H1 (cell line): ENCODE data around the gene SEC61G. TPM values are rescaled to one million over a fixed set of nuclear protein-coding genes. Genes with fewer than 3 reads are reported as not detected.
A peak's percentile ranks its signal among the peaks of the same experiment; 100 is the strongest.

Source experiments
- CTCF ChIA-PET: fragments of 300-600 bp; sonication (Branson Sonifier 250); formaldehyde crosslinking; loops from one replicate; lab custom pipeline; 2021; ENCODE audit not compliant: partially characterized antibody; lab: Charles Lee
- POLR2A ChIA-PET: fragments of 300-600 bp; sonication (Branson Sonifier 250); formaldehyde crosslinking; loops from one replicate; lab custom pipeline; 2021; ENCODE audit warnings: inconsistent platforms; ENCODE audit not compliant: partially characterized antibody; lab: Charles Lee
- DNase-seq, 2 experiments: peaks; one replicate each; pipeline versions ENCODE4 v3.0.0 to v3.0.0-alpha.2; 2010 to 2022; ENCODE audit warnings: low spot score in 2 of 2, low read depth in 1 of 2, mixed read lengths in 1 of 2
- FAIRE-seq: peaks from 2 replicates; lab custom pipeline; 2011; peaks lifted over from hg19 to GRCh38; lab: Jason Lieb, UNC
- H2AFZ ChIP-seq: 2 replicates; pipeline ENCODE4 v1.8.1; 2012; ENCODE audit warnings: low read length, inconsistent platforms
- H2AK5ac ChIP-seq: 2 replicates; pipeline ENCODE4 v1.6.1; 2013; ENCODE audit warnings: low read depth, low read length
- H2BK120ac ChIP-seq: replicated peaks from 2 replicates; pipeline ENCODE3; 2013; ENCODE audit warnings: low read depth, low read length, inconsistent platforms
- H2BK12ac ChIP-seq: 2 replicates; pipeline ENCODE4 v1.6.1; 2013; ENCODE audit warnings: low read depth, low read length
- H2BK15ac ChIP-seq: 2 replicates; pipeline ENCODE4 v1.6.1; 2013; ENCODE audit warnings: low read length
- H2BK20ac ChIP-seq: 2 replicates; pipeline ENCODE4 v1.6.1; 2013; ENCODE audit warnings: low read length
- H2BK5ac ChIP-seq: 2 replicates; pipeline ENCODE4 v1.6.1; 2013; ENCODE audit warnings: low read depth, low read length
- H3K14ac ChIP-seq: 2 replicates; pipeline ENCODE4 v1.6.1; 2013; ENCODE audit warnings: inconsistent platforms; ENCODE audit not compliant: insufficient read length
- H3K18ac ChIP-seq: 2 replicates; pipeline ENCODE4 v1.6.1; 2013; ENCODE audit warnings: low read length; ENCODE audit errors: extremely low read depth
- H3K23ac ChIP-seq: 2 replicates; pipeline ENCODE4 v1.6.1; 2013; ENCODE audit warnings: inconsistent platforms; ENCODE audit not compliant: insufficient read length
- H3K23me2 ChIP-seq: 2 replicates; pipeline ENCODE4 v1.6.1; 2013; ENCODE audit warnings: low read depth, low read length
- H3K27ac ChIP-seq: 2 replicates; pipeline ENCODE4 v1.6.1; 2011; ENCODE audit warnings: low read depth, low read length, inconsistent platforms
- H3K27me3 ChIP-seq, 4 experiments: replicated peaks in 1 of 4; 1 replicate in 1 of 4; 2 replicates in 3 of 4; pipeline versions ENCODE4 v1.6.1 to v1.8.1; 2011 to 2013; ENCODE audit warnings: low read length in 3 of 4, mild to moderate bottlenecking in 3 of 4, inconsistent platforms in 2 of 4, mixed read lengths in 2 of 4, moderate library complexity in 1 of 4; ENCODE audit not compliant: control insufficient read depth in 3 of 4, insufficient read depth in 3 of 4; ENCODE audit errors: extremely low read depth in 1 of 4
- H3K36me3 ChIP-seq, 4 experiments: 2 replicates each; pipeline versions ENCODE4 v1.6.1 to v1.8.1; 2011 to 2013; ENCODE audit warnings: mild to moderate bottlenecking in 4 of 4, low read length in 3 of 4, moderate library complexity in 2 of 4, control low read depth in 1 of 4, inconsistent platforms in 1 of 4; ENCODE audit not compliant: insufficient read depth in 4 of 4, control insufficient read depth in 2 of 4
- H3K4ac ChIP-seq: replicated peaks from 2 replicates; pipeline ENCODE3; 2013; ENCODE audit warnings: low read length, low read depth, mixed read lengths, inconsistent platforms; ENCODE audit not compliant: insufficient read length
- H3K4me1 ChIP-seq, 4 experiments: replicated peaks in 1 of 4; 1 replicate in 1 of 4; 2 replicates in 3 of 4; pipeline versions ENCODE4 v1.6.1 to v1.8.1; 2011 to 2013; ENCODE audit warnings: low read length in 3 of 4, inconsistent platforms in 2 of 4, mixed read lengths in 1 of 4; ENCODE audit not compliant: insufficient read depth in 4 of 4, control insufficient read depth in 3 of 4
- H3K4me2 ChIP-seq, 2 experiments: 2 replicates each; pipeline versions ENCODE4 v1.6.1 to v1.8.1; 2011 to 2013; ENCODE audit warnings: low read depth in 2 of 2, low read length in 2 of 2, control low read depth in 1 of 2, inconsistent platforms in 1 of 2, mild to moderate bottlenecking in 1 of 2; ENCODE audit not compliant: insufficient read depth in 1 of 2
- H3K4me3 ChIP-seq, 4 experiments: fragments of 200-600, 300-600 bp in 1 of 4; sonication (generic), shearing (Covaris generic), sonication (Bioruptor Twin) in 1 of 4; 2 replicates each; pipeline versions ENCODE4 v1.5.1 to v1.8.1; 2011 to 2016; ENCODE audit warnings: low read length in 4 of 4, low read depth in 3 of 4, control low read depth in 2 of 4, inconsistent platforms in 2 of 4, mild to moderate bottlenecking in 2 of 4, mixed read lengths in 1 of 4, moderate library complexity in 1 of 4; ENCODE audit not compliant: insufficient read depth in 2 of 4; ENCODE audit errors: extremely low read depth in 1 of 4
- H3K56ac ChIP-seq: replicated peaks from 2 replicates; pipeline ENCODE3; 2013; ENCODE audit warnings: low read depth, mild to moderate bottlenecking, mixed read lengths, low read length, inconsistent platforms; ENCODE audit not compliant: insufficient read length
- H3K79me1 ChIP-seq: 2 replicates; pipeline ENCODE4 v1.6.1; 2013; ENCODE audit warnings: low read depth, low read length, control low read depth
- H3K79me2 ChIP-seq, 2 experiments: 2 replicates each; pipeline versions ENCODE4 v1.6.1 to v1.8.1; 2012 to 2013; ENCODE audit warnings: low read length in 2 of 2, mild to moderate bottlenecking in 2 of 2, inconsistent platforms in 1 of 2; ENCODE audit not compliant: insufficient read depth in 2 of 2, control insufficient read depth in 1 of 2
- H3K9ac ChIP-seq, 4 experiments: replicated peaks in 1 of 4; 1 replicate in 1 of 4; 2 replicates in 3 of 4; pipeline versions ENCODE4 v1.6.1 to v1.8.1; 2011 to 2013; ENCODE audit warnings: low read depth in 3 of 4, low read length in 3 of 4, control low read depth in 2 of 4, mild to moderate bottlenecking in 2 of 4, moderate library complexity in 2 of 4, inconsistent platforms in 1 of 4; ENCODE audit errors: extremely low read depth in 1 of 4
- H3K9me3 ChIP-seq, 2 experiments: 2 replicates each; pipeline versions ENCODE4 v1.6.1 to v1.8.1; 2012 to 2013; ENCODE audit warnings: mild to moderate bottlenecking in 2 of 2, moderate library complexity in 2 of 2, control low read depth in 1 of 2, inconsistent platforms in 1 of 2, low read depth in 1 of 2, low read length in 1 of 2, mixed read lengths in 1 of 2; ENCODE audit not compliant: insufficient read depth in 2 of 2
- H4K20me1 ChIP-seq, 2 experiments: replicated peaks in 1 of 2; 2 replicates each; pipeline versions ENCODE3 to v1.8.1; 2011 to 2013; ENCODE audit warnings: inconsistent platforms in 2 of 2, low read length in 2 of 2, mild to moderate bottlenecking in 1 of 2; ENCODE audit not compliant: insufficient read depth in 2 of 2, control insufficient read depth in 1 of 2
- H4K5ac ChIP-seq: 2 replicates; pipeline ENCODE4 v1.6.1; 2013; ENCODE audit warnings: low read length, low read depth, mixed read lengths, inconsistent platforms; ENCODE audit not compliant: insufficient read length
- H4K8ac ChIP-seq: 2 replicates; pipeline ENCODE4 v1.8.0; 2013; ENCODE audit warnings: mild to moderate bottlenecking, moderate library complexity, low read length, inconsistent platforms; ENCODE audit not compliant: insufficient read depth; ENCODE audit errors: extremely low read depth
- H4K91ac ChIP-seq: replicated peaks from 2 replicates; pipeline ENCODE3; 2013; ENCODE audit warnings: low read length, mixed read lengths, inconsistent platforms; ENCODE audit not compliant: insufficient read length
- BACH1 ChIP-seq: IDR thresholded peaks from 2 replicates; pipeline ENCODE4 v1.6.1; 2012; ENCODE audit warnings: low read length, improper control_type of control experiment
- BRCA1 ChIP-seq: IDR thresholded peaks from 2 replicates; pipeline ENCODE4 v1.6.1; 2012; ENCODE audit warnings: low read depth, low read length, improper control_type of control experiment
- CTCF ChIP-seq, 3 experiments: IDR thresholded peaks; 1 replicate in 2 of 3; 2 replicates in 1 of 3; pipeline versions ENCODE4 v1.5.1 to v1.6.1; 2011; ENCODE audit warnings: low read length in 3 of 3, mild to moderate bottlenecking in 3 of 3, inconsistent platforms in 2 of 3, low read depth in 1 of 3, moderate library complexity in 1 of 3; ENCODE audit not compliant: insufficient read depth in 1 of 3; ENCODE audit errors: control extremely low read depth in 1 of 3
- EP300 ChIP-seq, 2 experiments: IDR thresholded peaks; 1 replicate in 1 of 2; 2 replicates in 1 of 2; pipeline ENCODE4 v1.6.1; 2011 to 2012; ENCODE audit warnings: low read depth in 2 of 2, low read length in 2 of 2, mild to moderate bottlenecking in 2 of 2, borderline replicate concordance in 1 of 2, inconsistent platforms in 1 of 2, moderate library complexity in 1 of 2
- MAFK ChIP-seq: IDR thresholded peaks from 2 replicates; pipeline ENCODE4 v1.6.1; 2012; ENCODE audit warnings: low read depth, mild to moderate bottlenecking, improper control_type of control experiment, low read length
- MAX ChIP-seq: IDR thresholded peaks from 2 replicates; pipeline ENCODE4 v1.6.1; 2012; ENCODE audit warnings: inconsistent platforms
- TAF7 ChIP-seq: optimal IDR thresholded peaks from 2 replicates; pipeline ENCODE3; 2011; ENCODE audit warnings: low read depth, mild to moderate bottlenecking, inconsistent platforms, low read length, moderate library complexity, borderline replicate concordance
- TCF12 ChIP-seq: IDR thresholded peaks from 2 replicates; pipeline ENCODE4 v1.6.1; 2011; ENCODE audit warnings: low read depth, mild to moderate bottlenecking, low read length
- ZNF274 ChIP-seq: IDR thresholded peaks from 2 replicates; pipeline ENCODE4 v1.7.0; 2012; ENCODE audit warnings: low read length, borderline replicate concordance; ENCODE audit errors: extremely low read depth
- WGBS, 2 experiments: shearing (Covaris generic) in 1 of 2; methylation state at CpG; one replicate each; pipeline versions ENCODE4 v1.1.6 to v1.1.7; 2013 to 2015; ENCODE audit warnings: low lambda C conversion rate in 2 of 2, mixed read lengths in 2 of 2, inconsistent platforms in 1 of 2, low coverage in 1 of 2, missing lambda C conversion rate in 1 of 2; ENCODE audit not compliant: insufficient replicate concordance in 2 of 2, insufficient coverage in 1 of 2, insufficient read length in 1 of 2; ENCODE audit errors: extremely low coverage in 1 of 2, missing lambda C conversion rate in 1 of 2; 5-methylcytosine and 5-hydroxymethylcytosine counted together
- polyA plus RNA-seq, 7 experiments: library from polyadenylated mRNA; depleted of rRNA in 3 of 7; stranded (reverse) in 5 of 7; unstranded in 2 of 7; fragments of >200 nt in 5 of 7; fragments of 200-250 nt in 2 of 7; gene quantifications; 1 replicate in 5 of 7; 2 replicates in 1 of 7; 4 replicates in 1 of 7; pipeline versions ENCODE4 v1.2.1 to v1.2.3, GENCODE V29; 2011 to 2013; ENCODE audit warnings: missing spikeins in 2 of 7, mixed read lengths in 2 of 7
- total RNA-seq: library from RNA; stranded (reverse); fragmentation: NEBNext Ultra II Directional; extraction: Animal tissue kit (Norgen Biotek cat#: 25700); gene quantifications from 2 replicates; pipeline ENCODE4 v1.2.1, GENCODE V29; 2021

SEC61G gene
- total and polyA plus RNA-seq, 2 of the 8 experiments (the other 6 are each of a cell fraction or from before 2014, with no cell fraction given), result 142 to 274 TPM

- Histone ChIP-seq H3K4me3 (no peak overlapping the region), H2AK5ac (no peak overlapping the region), H2BK12ac (no peak overlapping the region), H3K27me3 (0 out of 7 replicates have a peak, but pooled peaks cover 0 to 3% (median 0%) of the 10 kb centered on the region in 4 experiments), H2BK5ac (no peak overlapping the region; the same call in 1 of the 2 replicates), H3K4me2 (no peak overlapping the region; a peak in 1 of 4 replicates), H3K9me3 (peaks cover 0 to 9% of the 10 kb centered on the region in 2 experiments; a peak in 2 of 4 replicates), H4K91ac (no peak overlapping the region), H3K4ac (no peak overlapping the region), H3K23me2 (no peaks in the 10 kb centered on the region), H2BK15ac (no peak overlapping the region), H4K20me1 (no peaks in the 10 kb centered on the region), H2BK20ac (peak overlapping the region; percentile 91; the same call in 1 of the 2 replicates), H4K5ac (no peak overlapping the region), H3K27ac (no peak overlapping the region), H3K18ac (no peak overlapping the region), H3K56ac (no peak overlapping the region), H2AFZ (no peak overlapping the region), H4K8ac (no peak overlapping the region), H3K23ac (no peak overlapping the region), H3K9ac (no peak overlapping the region), H3K36me3 (no peaks in the 10 kb centered on the region), H2BK120ac (no peak overlapping the region), H3K4me1 (peaks cover 4 to 13% (median 12%) of the 10 kb centered on the region in 4 experiments), H3K14ac (no peak overlapping the region), H3K79me2 (no peaks in the 10 kb centered on the region), H3K79me1 (no peaks in the 10 kb centered on the region)
- WGBS, 2 experiments, result 93% methylated on average over 5 of the region's 5 CpGs; no CpG with 5 or more reads in 1 of the 2 experiments
- TF ChIP-seq CTCF (IDR thresholded peaks at IDR 0.05; ENCODE audit: control extremely low read depth in 1 of 3, insufficient read depth in 1 of 3, low read depth in 1 of 3, low read length in 3 of 3) (no peak), ZNF274 (no peak), BRCA1 (no peak), EP300 (IDR thresholded peaks at IDR 0.05; ENCODE audit: borderline replicate concordance in 1 of 2, low read depth in 2 of 2, low read length in 2 of 2) (no peak), MAX (no peak), TAF7 (no peak), TCF12 (no peak), MAFK (no peak), BACH1 (no peak)
- FAIRE-seq, result no peak
- ChIA-PET POLR2A (interaction anchor here (1.6 kb wide), 1 partner anchor 21 kb away, joined by 5 read pairs; the partner anchor contains the start of gene SEC61G), CTCF (interaction anchor here (1.0 to 2.3 kb wide), 8 partner anchors 8 to 491 kb away, joined by 3 to 8 read pairs (median 4); no protein-coding TSS in a partner anchor)
- no peak for DNase-seq
Observed at GRCh38 chr7:54780490-54780889, 21.5 kb upstream of the SEC61G start.
